Measurements from ENCODE around the gene ACTMAP.
"Not testable (repeated sequence)": the region's sequence is repeated elsewhere in the genome, so short reads cannot be mapped to it uniquely, and the experiment has no call there.

The ACTMAP gene

DNA sequence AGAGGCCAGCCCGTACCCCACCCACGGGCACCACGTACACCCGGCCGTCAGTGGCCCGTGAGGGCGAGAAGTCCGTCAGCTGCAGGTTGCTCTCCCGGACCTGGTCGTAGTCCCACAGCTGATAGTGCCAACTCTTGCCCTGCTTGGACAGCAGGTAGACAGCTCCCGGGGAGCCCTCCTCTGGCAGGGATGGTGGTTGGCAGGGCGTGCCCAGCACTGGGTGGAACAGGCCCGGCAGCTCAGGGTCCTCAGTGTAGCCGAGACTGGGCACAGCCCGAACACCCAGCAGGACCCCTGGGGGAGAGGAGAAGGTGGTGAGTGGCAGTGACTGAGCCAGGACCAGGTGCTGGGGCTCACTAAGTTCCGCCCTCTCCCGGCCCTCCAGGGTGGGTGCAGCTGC, 7.8 kb downstream of the ACTMAP start:
- DNase-seq = no peak

DNA sequence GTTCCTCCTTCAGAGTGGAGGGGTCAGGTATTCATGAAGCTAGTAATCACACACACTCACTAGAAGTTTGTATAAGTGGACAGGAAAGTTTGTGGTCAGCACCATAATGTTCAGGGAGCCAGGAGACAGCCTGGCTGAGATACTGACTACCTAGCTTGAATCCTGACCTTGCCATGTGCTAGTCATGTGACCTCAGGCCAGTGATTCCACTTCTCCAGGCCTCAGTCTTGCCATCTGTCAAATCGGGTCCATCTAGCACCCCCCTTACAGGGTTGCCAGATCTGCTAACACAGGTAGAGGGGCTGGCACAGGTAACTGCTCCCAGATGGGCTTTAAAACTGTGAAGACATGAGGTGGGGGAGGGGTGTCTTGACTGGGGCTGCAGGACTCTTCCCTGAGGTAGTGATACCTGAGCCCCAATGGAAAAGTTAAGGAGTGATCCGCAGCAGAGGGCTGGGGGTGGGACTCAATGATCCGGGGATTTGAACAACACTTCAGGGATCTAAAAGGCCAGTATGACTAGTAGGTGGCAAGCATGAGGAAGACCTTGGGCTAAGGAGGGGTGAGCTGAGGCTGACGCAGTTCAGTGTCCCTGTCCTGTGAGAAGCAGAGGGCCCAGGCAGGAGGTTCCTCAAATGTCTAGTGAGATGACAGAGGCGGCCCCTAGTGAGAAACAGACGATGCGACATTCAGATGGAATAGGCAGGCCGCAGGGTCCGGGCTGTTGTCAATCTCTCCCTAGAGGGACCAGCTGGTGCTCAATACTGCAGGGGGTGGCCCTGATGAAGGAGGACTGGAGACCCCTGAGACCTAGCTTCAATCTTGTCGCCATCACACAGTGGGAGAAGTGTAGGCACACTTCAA, 8.5 kb downstream of the ACTMAP start:
- DNase-seq = no peak

DNA sequence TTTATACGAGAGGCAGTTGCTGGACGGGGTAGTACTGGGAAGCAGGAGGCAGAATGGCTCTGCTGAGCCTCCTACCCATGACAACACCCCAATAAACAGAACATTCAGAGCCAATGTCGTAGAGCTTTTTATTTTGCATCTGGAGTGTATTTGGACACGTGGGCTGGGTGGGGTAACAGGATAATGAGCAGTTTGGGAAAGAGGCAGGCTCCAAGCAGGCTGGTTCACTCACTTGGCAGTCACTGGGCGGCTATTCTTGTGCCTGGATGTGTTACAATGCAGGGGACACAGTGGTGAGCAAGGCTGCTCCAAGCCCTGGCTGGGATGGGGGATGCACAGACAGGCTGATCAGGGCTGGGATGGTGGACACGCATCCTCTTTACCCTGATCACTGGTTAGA, 9.5 kb downstream of the ACTMAP start:
- DNase-seq = no peak

DNA sequence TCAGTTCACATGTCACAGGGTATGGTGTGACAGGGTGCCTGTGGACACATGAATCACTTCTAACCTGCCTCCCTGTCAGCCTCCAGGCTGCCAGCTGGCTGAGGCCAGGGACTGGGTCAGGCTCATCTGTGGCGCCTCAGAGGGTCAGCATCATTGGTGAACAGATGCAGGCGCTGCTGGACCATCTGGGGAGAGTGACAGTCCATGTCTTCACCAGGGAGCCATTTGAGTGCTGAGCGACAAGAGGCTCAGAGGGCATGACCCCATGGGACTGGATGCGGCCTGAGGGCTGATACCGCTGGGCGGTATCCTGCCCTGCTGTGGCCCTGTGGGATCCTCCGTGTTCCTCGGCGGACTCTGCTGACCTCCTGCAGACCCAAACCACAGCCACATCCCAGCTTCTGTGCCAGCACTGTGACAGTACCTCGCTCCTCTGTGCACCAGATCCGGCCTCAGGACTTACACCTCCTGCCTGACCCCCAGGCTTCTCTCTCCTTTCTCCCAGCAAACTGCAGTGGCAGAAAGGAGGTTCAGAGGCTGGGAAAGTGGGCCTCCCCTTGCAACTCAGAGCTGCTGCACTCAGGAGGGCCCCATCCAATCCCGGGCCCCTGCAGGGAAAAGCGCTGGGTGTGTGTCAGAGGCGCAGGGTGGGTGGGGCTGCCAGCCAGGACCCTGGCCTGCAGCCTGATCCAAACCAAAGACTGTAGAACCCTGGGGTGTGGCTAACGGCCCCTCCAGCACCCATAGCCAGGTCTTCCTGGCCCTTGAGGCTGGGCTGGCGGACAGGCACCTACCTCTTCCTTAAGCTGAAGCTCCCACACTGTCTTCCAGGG, 10.2 kb downstream of the ACTMAP start:
- DNase-seq = no peak

- no peak for DNase-seq
Measured at GRCh38 chr19:40739030-40739839, 11.0 kb downstream of the ACTMAP start.

- no peak for DNase-seq
Measured at GRCh38 chr19:40737102-40737644, 13.1 kb downstream of the ACTMAP start.

- no peak for DNase-seq
Measured at GRCh38 chr19:40736661-40737060, 13.6 kb downstream of the ACTMAP start.

GRCh38 chr19:40735013-40735771, 15.1 kb downstream of the ACTMAP start:
- no peak for DNase-seq

GRCh38 chr19:40733149-40733548, 17.1 kb downstream of the ACTMAP start:
- DNase-seq = no peak

DNA sequence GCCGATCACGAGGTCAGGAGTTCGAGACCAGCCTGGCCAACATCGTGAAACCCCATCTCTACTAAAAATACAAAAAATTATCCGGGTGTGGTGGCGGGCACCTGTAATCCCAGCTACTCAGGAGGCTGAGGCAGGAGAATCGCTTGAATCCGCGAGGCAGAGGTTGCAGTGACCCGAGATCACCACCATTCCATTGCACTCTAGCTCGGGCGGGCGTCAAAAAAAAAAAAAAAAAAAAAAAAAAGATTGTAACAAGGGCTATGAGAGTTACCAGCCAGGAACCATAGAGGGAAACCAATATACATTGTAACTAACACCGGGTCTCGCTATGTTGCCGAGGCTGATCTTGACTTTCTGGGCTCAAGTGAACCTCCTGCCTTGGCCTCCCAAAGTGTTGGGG, 18.0 kb downstream of the ACTMAP start:
- DNase-seq = not testable (repeated sequence)

DNA sequence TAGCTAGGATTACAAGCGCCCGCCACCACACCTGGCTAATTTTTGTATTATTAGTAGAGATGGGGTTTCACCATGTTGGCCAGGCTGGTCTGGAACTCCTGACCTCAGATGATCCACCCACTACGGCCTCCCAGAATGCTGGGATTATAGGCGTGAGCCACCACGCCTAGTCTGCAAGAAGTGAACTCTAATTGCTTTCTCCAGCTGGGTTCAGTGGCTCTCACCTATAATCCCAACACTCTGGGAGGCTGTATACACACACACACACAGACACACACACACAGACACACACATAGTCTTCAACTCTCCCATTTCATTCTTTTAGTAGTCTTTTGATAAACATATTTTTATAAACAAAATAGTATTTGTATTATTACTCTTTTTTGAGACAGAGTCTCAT, 20.2 kb downstream of the ACTMAP start:
- DNase-seq = not testable (repeated sequence)

GRCh38 chr19:40726279-40726678, 24.0 kb downstream of the ACTMAP start:
- DNase-seq = no peak

DNA sequence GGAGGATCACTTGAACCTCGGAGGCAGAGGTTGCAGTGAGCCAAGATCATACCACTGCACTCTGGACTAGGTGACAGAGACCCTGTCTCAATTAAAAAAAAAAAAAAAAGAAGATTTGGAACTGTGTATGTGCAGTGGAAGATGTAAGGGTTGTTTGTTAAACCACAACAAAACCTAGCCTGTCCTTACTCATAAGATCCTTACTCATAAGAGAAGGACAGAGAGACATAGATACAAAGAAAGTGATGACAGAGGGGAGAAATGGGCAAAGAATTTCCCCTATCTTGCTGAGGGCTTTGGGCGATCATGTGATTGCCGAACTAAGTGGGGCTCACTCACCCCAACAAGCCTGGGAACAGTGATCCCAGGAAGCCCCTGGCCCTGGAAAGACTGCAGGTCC, 25.4 kb downstream of the ACTMAP start:
- DNase-seq = no peak

GRCh38 chr19:40724315-40724714, 26.0 kb downstream of the ACTMAP start:
- DNase-seq = no peak

GRCh38 chr19:40723661-40724254, 26.5 kb downstream of the ACTMAP start:
- DNase-seq = no peak

DNA sequence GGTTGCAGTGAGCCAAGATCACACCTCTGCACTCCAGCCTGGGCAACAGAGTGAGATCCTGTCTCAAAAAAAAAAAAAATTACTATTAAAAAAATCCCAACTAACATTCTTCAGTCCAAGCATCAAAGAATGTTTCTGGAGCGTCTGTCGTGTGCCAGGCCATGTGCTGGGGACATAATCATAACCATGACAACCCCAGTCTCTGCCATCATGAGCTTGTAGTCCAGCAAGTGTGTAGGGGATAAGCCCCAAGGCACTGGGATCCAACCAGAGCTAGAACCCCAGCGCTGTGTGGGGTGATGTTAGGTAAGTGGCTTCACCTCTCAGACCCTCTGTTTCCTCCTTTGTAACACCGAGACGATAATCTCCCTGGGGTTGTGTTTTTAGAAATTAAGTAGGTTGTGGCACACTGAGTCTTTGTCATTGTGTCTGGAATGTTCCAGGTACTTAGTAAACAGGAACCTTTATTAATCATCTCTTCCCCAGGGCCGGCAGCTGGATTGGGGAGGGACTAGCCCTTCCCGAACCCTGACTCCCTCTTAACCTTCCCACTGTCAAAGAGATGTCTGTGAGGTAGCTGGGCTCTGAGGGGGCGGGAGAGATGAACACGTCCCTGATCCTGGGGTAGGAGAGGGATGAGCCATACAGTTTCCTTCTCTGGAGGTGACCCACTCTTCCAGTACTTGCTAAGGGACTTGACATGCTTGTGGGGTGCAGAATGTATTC, 28.2 kb downstream of the ACTMAP start:
- no peak for DNase-seq

DNA sequence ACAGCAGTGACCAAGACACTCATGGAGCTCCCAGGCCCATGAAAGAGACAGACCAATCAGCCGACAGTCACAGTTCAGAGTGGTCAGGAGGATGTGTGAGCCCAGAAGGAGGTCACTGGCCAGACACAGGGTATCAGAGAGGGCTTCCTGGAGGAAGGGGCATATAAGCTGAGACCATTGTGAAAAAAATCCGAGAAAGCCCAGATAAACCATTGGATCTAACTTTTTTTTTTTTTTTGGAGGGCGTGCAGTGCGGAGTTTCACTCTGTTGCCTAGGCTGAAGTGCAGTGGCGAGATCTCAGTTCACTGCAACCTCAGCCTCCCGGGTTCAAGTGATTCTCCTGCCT, 29.2 kb downstream of the ACTMAP start:
- DNase-seq = no peak

- no peak for DNase-seq
Measured at GRCh38 chr19:40719414-40719894, 30.8 kb downstream of the ACTMAP start.

- DNase-seq = no peak
Measured at GRCh38 chr19:40718774-40719391, 31.4 kb downstream of the ACTMAP start.

All from fibroblast of skin of right quadriceps (primary cell).